Stimulated activated CD8-positive, alpha-beta memory T cell treated with anti-CD3 and anti-CD28 coated beads, Interleukin-15, amount 100 ng/mL, for 24 hours (primary cell): Measurements from ENCODE around the gene SAA2.
"Not testable (repeated sequence)": the region's sequence is repeated elsewhere in the genome, so short reads cannot be mapped to it uniquely, and the experiment has no call there.

Experiments used
- DNase-seq: peaks from one replicate; pipeline ENCODE4 v3.0.0-alpha.2; 2020; ENCODE audit warnings: low read depth

SAA2 gene

DNA sequence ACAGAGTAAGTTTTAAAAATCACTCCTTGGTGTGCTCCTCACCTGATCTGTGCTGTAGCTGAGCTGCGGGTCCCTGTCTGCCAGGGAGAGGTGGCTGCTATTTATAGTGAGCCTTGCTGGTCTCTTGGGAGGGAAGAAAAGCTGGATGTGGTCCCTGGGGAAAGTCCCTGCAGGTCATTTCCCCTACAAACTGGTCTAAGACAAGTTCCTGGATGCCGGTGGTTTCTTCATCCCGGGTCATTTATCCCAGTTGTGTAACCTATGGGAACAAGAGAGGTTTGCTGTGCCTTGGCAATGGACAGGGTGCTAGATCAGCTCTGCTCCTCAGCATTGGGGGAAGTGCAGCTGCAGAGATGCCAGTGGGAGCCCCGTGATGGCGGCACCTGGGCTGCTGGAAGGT lies at the start of gene SAA2:
Gene SAA2, minus strand, starts transcription at position 108 of the 400 bp plus-strand sequence. CDS start 657 bp downstream, outside the sequence.
- DNase-seq, result no peak

DNA sequence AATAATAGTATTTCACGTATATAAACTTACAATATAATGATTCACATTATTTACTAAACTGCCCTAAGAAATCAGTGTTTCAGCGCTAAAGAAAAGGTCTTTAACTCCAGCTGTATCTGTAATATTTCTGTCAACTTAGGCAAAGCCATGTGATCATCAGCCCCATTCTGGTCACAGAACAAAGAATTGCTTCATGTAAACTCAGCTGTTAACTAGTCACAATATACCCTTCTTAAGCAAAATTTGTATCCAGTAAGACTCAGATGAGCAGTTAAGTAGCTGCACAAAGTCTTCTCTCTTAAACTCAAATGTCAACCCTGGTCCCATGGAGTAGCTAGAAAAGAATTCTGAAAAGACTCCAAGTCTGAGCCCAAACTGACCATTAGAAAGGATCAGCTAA lies 46.8 kb upstream of the SAA2 start:
- DNase-seq, result no peak

DNA sequence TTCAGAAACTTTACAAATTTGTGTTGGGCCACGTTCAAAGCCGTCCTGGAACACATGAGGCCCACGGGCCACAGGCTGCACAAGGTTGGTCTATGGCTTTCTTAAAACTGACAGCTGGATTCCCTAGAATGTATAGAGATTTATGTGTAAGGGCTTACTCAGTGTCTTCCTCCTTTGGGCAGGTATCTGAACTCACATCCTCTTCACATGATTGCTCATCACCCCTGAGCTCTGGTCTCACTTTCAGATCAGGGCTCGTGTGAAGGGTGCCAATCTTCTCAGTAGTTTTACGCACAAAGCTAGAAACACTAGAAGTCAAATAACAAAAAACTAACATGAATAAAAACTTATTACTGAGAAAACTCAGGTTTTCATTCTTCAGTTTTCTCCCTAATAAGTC lies 46.4 kb upstream of the SAA2 start:
- no peak for DNase-seq

DNA sequence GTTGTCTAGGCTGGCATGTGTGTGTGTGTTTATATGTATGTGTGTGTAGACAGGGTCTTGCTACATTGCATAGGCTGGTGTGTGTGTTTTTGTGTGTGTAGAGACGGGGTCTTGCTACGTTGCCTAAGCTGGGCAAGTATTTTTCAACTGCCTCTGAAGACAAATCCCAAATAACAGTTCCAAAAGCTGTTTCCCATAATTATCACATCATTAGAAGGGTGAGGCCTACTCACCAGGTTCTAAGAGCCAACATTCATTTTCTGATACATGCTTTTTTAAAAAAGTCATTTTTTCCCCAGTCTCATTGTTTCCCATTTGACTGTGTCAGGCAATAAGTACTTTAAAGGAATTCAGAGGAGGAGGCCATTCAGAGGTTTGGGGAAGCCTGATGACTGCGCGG lies 40.4 kb upstream of the SAA2 start:
- no peak for DNase-seq

DNA sequence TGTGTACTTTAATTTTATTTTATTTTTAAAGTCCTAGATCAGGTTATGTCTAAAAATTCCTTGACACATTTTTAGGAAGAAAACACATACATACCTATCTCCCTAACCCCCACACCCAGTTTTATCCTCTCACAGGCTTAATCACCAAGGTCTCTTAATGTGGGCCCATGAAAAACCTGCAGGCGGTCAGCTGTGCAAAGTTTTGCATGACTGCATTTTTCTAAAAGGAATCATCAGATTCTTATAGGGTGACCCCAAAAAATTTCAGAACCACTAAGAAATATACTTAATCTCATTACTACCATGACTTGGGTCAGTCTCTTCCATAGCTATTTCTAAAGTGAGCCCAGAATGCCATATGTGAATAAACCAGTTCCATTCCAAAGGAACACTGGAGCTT lies 37.4 kb upstream of the SAA2 start:
- DNase-seq, result no peak

DNA sequence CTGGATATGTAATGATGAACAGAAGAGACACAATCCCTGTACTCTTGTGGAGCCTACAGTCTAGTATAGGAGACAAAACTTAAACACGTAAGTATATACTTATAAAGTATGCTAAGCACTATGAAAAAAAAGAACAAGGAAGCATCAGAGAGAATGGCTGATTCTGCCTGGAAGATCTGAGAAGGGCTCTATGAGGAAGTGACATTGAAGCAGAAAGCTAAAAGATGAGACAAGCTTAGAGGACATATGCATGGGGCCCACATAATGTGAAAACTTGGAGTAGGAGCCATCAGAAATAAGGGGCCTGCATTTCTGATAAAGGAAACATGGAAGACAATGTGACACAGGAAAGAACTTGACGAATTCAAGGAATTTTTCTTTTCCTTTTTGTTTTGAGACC lies 34.2 kb upstream of the SAA2 start:
- DNase-seq, result no peak

DNA sequence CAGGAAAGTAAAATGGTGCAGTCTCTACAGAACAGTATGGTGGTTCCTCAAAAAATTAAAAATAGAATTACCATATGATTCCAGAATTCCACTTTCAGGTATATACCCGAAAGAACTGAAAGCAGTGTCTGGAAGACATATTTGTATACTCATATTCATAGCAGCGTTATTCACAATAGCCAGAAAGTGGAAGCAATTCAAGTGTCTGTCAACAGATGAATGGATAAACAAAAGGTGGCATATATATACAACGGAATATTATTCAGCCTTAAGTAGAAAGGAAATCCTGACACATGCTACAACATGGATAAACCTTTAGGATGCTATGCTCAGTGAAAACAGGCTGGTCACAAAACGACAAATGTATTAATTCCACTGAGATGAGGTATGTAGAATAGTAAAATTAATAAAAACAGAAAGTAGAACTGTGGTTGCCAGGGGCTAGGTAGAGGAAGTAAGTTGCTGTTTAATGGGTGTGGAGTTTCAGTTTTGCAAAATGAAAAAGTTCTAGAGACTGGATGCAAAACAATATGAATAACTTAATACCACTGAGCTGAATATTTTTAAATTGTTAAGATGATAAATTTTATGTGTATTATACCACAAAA lies 32.1 kb upstream of the SAA2 start:
- no peak for DNase-seq

DNA sequence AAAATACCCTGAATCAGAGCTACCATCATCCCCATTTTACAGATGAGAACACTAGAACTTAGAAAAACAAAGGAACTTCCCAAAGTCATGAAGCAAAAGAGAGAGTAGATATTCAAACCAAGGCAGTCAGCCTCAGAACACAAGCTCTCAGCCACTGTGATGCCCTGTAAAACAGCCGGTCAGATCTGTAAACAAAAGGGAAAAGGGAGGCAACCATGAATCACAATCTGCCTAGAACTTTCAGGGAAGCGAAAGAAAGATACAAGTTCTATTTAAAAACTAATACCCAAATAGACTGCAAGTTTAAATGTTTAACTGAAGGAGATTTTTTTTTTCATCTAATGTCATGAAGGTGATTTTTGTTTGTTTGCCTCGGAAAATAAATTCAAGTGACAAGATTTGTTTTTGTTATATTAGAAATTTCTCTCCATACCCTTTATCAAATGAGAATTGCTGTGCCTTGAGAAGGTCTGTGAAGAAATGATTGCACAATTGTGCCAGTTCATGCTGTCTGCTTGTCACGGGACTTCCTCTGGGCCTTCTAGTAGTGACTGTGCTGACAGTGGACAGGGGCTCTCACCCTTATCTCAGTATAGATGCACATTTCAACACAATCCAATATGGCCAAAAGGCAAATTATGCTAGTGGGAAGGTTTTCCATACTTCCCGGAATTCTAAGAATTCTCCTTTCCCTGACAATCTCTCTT lies 29.2 kb upstream of the SAA2 start:
- no peak for DNase-seq

DNA sequence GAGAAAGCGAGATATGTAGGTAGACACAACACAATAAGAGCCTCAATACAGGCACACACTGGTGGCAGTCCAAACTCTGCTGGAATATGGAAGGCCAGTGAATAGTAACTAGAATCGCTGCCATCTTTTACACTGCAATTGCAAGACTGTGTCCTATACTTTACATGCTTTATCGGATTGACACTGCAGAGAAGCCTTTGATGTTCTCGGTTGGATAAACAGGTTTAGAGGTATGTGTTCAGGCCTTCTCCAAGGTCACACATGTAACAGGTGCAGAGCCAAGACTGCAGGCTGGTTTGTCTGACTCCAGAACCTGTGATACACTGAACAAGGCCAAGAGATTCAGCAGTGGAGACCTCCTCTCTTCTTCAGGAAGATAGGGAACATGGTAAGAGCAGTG lies 22.7 kb upstream of the SAA2 start:
- DNase-seq, result no peak

DNA sequence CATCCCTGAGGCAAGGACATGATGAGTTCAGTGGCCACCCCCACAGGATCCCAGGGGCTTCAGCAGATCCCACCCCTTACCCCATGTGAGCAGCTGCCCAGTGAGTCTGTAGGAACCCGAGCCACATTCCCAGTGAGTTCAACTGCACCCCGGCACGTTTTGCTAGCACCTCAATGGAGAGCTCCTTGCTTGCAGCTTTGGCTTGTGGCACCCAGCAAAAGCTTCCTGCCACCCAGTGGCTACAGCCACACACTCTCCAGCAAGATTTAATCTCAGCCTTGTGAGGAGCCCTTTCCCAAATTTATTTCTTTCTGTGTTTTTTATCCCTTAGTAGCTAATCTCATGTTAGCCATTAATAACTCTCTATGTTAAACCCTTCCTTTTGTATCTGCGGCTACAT lies 21.6 kb upstream of the SAA2 start:
- DNase-seq, result no peak

DNA sequence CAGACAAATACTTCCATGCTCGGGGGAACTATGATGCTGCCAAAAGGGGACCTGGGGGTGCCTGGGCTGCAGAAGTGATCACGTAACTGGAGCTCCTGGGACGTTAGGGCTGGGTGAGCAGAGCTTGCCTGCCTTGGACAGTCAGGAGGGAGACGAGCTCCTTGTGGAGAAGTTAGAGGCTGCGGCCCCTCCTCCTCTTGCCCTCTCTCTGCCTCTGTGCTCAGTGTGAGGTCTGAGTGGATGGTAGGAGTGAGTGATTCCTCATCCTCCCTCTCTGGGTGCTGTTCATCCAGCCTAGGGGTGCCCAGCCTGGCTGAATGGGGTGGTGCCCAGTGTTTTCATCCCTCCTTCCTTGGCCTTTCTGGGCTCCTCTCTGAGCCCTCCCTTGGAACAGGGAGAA lies 20.8 kb upstream of the SAA2 start:
- not testable (repeated sequence) for DNase-seq

DNA sequence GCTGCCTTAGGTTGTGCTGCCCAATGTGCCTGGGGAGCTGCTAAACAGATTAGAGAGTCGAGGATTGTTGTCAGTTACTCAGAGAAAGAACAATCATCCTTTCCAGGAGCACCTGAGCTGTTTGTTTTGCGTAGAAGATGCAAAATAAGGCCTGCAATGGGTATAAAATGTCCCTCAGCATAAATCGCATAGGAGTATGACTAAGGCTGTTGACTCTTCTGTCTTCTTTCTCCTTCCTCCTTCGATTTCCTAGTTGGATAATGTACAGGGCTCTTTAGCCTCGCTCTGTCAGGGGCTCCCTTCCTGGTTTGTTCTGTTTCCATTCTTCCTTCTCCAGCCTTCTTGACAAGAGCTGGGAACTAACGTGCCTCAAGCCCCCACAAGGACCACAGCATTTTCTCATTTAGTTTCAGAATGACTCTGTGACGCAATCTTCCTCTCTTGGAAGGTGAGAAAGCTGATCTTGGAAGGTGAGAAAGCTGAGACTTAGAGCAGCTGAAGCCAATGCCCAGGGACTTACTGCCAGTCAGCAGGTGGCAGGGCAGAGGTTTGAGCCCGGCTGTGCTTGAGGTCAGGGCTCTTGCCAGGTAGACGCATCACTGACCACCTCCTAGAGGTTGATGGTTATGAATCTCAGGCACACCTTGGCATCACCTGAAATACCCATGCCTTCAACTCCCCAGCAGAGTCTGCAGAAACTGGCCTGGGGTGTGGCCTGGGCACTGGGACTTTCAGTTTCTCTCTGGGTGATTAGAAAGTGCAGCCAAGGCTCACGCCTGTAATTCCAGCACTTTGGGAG lies 19.1 kb upstream of the SAA2 start:
- DNase-seq, result not testable (repeated sequence)

DNA sequence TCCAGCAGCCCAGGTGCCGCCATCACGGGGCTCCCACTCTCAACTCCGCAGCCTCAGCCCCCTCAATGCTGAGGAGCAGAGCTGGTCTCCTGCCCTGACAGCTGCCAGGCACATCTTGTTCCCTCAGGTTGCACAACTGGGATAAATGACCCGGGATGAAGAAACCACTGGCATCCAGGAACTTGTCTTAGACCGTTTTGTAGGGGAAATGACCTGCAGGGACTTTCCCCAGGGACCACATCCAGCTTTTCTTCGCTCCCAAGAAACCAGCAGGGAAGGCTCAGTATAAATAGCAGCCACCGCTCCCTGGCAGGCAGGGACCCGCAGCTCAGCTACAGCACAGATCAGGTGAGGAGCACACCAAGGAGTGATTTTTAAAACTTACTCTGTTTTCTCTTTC lies 17.5 kb upstream of the SAA2 start, which contains the start of gene SAA1:
Gene SAA1, plus strand, starts transcription at position 316 of the 400 bp plus-strand sequence. CDS start 624 bp downstream, outside the sequence.
- no peak for DNase-seq

DNA sequence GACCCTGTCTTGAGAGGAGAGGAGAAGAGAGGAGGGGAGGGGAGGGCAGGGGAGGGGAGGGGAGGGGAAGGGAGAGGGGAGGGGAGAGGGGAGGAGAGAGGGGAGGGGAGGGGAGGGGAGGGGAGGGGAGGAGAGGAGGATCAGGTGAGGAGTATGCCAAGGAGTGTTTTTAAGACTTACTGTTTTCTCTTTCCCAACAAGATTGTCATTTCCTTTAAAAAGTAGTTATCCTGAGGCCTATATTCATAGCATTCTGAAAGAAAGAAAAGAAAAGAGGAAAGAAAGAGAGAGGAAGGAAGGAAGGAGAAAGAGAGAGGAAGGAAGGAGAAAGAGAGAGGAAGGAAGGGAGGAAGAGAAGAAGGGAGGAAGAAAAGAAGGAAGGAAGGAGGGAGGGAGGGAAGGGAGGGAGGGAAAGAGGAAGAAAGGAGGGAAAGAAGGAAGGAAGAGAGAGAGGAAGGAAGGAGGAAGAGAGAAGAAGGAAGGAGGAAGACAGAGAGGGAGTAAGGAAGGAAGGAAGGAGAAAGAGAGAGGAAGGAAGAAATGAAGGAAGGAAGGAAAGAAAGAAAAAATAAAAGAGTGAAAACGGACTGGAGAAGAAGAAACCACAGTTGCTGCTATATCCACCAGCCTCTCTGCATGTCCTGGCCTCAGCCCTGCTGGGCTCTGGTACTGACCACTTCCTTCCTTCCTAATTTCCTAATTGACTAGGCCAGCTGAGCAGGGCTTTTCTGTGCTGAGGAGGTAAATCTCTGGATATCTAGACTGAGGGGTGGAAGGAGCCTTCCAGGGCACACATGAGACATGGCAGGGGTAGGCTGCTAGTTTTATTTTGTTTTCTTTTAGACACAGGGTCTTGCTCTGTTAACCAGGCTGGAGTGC lies 16.4 kb upstream of the SAA2 start:
- DNase-seq, result no peak

DNA sequence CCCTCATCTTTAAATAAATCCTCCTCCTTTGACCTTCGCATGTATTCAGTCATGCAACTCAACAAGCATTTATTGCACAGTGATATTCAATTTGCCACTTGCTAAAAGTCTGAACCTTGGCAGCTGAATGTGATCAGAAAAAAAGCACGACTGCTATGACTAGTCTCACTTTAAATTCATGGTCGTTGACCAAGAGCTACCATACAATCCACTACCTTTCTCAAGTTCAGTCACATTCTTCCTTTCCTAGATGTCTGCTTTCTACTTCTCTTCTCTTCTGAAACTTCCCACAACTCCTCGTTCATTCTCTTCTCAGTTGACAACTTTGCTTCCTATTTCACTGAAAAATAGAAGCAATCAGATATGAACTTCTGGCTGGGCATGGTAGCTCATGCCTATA lies 15.6 kb upstream of the SAA2 start:
- no peak for DNase-seq

DNA sequence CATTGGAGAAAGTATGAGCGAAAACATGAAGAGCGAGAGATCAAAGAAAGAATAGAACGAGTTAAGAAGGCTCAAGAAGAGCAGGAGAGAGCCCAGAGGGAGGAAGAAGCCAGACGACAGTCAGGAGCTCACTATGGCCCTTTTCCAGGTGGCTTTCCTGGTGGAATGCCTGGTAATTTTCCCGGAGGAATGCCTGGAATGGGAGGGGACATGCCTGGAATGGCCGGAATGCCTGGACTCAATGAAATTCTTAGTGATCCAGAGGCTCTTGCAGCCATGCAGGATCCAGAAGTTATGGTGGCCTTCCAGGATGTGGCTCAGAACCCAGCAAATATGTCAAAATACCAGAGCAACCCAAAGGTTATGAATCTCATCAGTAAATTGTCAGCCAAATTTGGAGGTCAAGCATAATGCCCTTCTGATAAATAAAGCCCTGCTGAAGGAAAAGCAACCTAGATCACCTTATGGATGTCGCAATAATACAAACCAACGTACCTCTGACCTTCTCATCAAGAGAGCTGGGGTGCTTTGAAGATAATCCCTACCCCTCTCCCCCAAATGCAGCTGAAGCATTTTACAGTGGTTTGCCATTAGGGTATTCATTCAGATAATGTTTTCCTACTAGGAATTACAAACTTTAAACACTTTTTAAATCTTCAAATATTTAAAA lies 14.3 kb upstream of the SAA2 start:
- DNase-seq, result not testable (repeated sequence)

DNA sequence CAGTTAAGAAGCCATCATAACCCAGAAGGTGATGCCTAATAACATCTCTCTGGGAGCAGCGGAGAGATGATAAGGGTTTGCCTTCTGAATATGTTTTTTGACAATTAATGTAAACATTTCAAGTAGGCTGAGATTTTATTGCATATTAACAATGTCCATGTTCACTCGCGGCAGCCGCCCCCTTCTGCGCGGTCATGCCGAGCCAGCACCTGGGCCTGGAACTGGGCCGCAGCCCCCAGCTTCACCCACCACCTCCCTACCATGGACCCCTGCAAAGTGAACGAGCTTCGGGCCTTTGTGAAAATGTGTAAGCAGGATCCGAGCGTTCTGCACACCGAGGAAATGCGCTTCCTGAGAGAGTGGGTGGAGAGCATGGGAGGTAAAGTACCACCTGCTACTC lies 13.3 kb upstream of the SAA2 start:
- DNase-seq, result no peak

DNA sequence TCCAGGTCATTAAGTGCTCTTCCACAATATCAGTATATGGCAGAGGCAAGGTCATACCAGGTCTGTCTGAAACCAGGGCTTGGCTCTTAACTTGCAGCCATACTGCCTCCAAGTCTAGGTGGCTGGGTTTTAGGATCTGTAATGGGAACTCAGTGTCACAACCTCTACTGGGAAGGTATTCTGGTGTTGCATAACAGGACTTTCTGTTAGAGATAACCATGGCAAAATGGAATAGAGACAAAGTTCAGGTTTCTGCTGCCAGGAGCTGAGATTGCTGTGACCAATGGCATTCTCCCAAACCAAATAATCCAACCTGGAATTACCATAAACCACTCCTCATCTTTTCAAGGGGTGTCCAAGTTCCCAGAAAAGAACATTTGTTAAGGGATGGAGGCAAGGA lies 10.8 kb upstream of the SAA2 start:
- no peak for DNase-seq

DNA sequence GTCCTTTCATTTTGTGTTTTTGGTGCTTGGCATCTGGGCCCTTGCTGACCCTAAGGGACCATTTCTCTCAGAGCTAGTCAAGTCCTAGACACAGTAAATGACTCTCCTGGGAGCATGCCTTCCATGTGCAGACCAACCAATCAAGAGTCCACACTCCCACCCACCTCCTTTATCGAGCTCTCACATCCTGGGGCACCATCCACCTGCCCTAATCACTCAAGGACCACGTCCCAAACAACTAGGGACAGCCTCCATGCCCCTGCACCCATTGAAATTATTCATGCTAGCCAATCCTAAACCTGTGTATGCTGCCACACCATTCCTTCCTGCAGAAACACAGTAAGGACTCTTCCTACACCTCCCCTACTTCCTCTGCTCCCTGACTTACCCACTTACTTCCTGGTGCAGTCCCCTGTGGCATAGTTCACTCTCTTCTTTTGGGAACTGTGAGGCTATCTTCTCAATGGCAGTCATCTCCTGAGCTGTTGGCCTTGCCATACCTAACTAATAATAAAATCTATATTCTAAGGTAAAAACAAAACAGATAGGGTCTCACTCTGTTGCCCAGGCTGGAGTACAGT lies 6.4 kb upstream of the SAA2 start:
- DNase-seq, result no peak

DNA sequence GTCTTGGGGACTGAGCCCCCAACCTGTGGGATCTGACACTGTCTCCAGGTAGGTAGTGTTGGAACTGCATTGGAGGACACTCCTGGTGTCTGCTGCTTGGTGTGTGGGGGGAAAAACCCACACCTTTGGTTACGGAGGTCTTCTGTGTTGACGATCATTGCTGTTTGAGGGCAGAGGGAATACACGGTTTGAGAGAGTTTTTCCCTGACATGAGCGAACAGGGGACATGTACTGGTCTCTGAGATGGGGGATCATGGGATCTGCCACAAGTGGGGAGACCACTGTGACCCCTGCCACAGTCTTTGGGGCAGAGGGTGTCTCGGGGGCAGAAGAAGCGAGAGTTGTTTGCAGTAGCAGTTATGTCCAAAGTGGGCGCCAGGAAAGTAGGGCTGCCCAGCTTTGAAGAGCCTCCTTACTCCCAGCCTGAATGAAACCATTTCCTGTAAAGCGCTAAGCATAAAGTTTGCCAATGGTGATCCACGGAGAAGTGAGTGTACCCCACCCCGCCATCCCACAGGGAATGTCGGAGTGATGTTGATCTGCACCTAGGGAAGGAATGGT lies 5.4 kb upstream of the SAA2 start:
- no peak for DNase-seq

DNA sequence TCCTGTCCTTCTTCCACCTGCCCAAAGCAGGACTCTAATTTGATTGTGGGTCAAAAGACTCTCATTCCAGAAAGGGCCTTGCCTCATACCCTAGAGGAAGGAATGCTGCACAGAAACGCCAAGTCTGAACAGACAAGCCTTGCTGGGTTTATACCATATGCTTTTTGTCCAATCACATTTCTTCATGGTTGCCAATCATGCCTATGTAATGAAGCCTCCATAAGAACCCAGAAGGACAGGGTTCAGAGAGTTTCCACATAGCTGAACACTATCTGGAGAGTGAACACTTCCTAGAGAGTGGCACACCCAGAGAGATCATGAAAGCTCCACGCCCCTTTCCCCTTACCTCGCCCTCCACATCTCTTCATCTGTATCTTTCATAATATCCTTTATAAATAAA lies 4.8 kb upstream of the SAA2 start:
- DNase-seq, result no peak
